K562 (cell line): ENCODE results near the gene ARHGAP22. TPM values are rescaled to one million over a fixed set of nuclear protein-coding genes. Genes with fewer than 3 reads are reported as not detected.

Source experiments
- ATAC-seq: fragments of 200-7000 bp; cut with Tn5 transposase; 3 replicates; pipeline ENCODE4 v1.9.1; 2020; ENCODE audit warnings: moderate library complexity
- BruUV-seq: library from RNA; stranded (reverse); fragments of 400-500 nt; replicated peaks from 2 replicates; lab custom pipeline; 2021; lab: Mats Ljungman, UMichigan
- CTCF ChIA-PET: fragments of 300-600 bp; formaldehyde crosslinking; extraction: SDS; loops from one replicate; lab custom pipeline; 2021; ENCODE audit warnings: low intra/inter-chr PET ratio; lab: Yijun Ruan, JAX
- POLR2A ChIA-PET: fragments of 300-600, 350-650 bp; sonication (Branson Sonifier 250); formaldehyde crosslinking; extraction: SDS; loops from one replicate; lab custom pipeline; 2021; ENCODE audit warnings: antibody characterized with exemption, inconsistent platforms; lab: Yijun Ruan, JAX
- DNase-seq, 4 experiments: peaks; one replicate each; pipeline versions ENCODE4 v3.0.0 to v3.0.0-alpha.2; 2011 to 2018; ENCODE audit warnings: low spot score in 3 of 4, mixed read lengths in 3 of 4; ENCODE audit errors: extremely low read depth in 1 of 4
- FAIRE-seq: peaks from 2 replicates; lab custom pipeline; 2011; peaks lifted over from hg19 to GRCh38; lab: Jason Lieb, UNC
- H2AFZ ChIP-seq: 2 replicates; pipeline ENCODE4 v1.6.0; 2011; ENCODE audit warnings: low read depth, low read length, control low read depth, inconsistent platforms
- H3K27ac ChIP-seq: fragments of 200-600 bp; 3 replicates; pipeline ENCODE4 v1.8.0; 2011; ENCODE audit warnings: low read depth, mild to moderate bottlenecking, control low read depth, inconsistent platforms, low read length, moderate library complexity, mixed read lengths; ENCODE audit errors: extremely low read depth
- H3K27me3 ChIP-seq, 2 experiments: fragments of 300-600 bp in 1 of 2; 2 replicates in 1 of 2; 3 replicates in 1 of 2; pipeline versions ENCODE4 v1.6.0 to v1.8.0; 2011; ENCODE audit warnings: inconsistent platforms in 2 of 2, low read length in 2 of 2, mild to moderate bottlenecking in 1 of 2, mixed read lengths in 1 of 2, moderate library complexity in 1 of 2; ENCODE audit not compliant: control insufficient read depth in 2 of 2, insufficient read depth in 2 of 2
- H3K36me3 ChIP-seq: fragments of 300-600 bp; 3 replicates; pipeline ENCODE4 v1.8.0; 2011; ENCODE audit warnings: mild to moderate bottlenecking, low read length, inconsistent platforms; ENCODE audit not compliant: control insufficient read depth, insufficient read depth
- H3K4me1 ChIP-seq, 2 experiments: fragments of 200-600 bp in 1 of 2; replicated peaks in 1 of 2; 2 replicates in 1 of 2; 3 replicates in 1 of 2; pipeline versions ENCODE4 v1.5.1 to v1.8.0; 2011; ENCODE audit warnings: inconsistent platforms in 2 of 2, low read length in 2 of 2, mild to moderate bottlenecking in 1 of 2, mixed read lengths in 1 of 2, moderate library complexity in 1 of 2; ENCODE audit not compliant: control insufficient read depth in 2 of 2, insufficient read depth in 2 of 2
- H3K4me2 ChIP-seq: 2 replicates; pipeline ENCODE4 v1.6.1; 2011; ENCODE audit warnings: low read length, control low read depth, inconsistent platforms, mixed read lengths; ENCODE audit not compliant: insufficient read depth
- H3K4me3 ChIP-seq: fragments of 200-600 bp; sonication (generic), shearing (Covaris generic); 2 replicates; pipeline ENCODE4 v1.5.1; 2016; ENCODE audit warnings: control low read depth, inconsistent platforms
- H3K79me2 ChIP-seq: fragments of 200-600 bp; 3 replicates; pipeline ENCODE4 v1.8.0; 2011; ENCODE audit warnings: low read length, inconsistent platforms; ENCODE audit not compliant: control insufficient read depth, insufficient read depth
- H3K9ac ChIP-seq, 2 experiments: 2 replicates each; pipeline versions ENCODE4 v1.6.0 to v1.6.1; 2011; ENCODE audit warnings: low read depth in 2 of 2, low read length in 2 of 2, control low read depth in 1 of 2, inconsistent platforms in 1 of 2, mild to moderate bottlenecking in 1 of 2, mixed read lengths in 1 of 2; ENCODE audit not compliant: insufficient read depth in 1 of 2
- H3K9me1 ChIP-seq: one replicate; pipeline ENCODE4 v1.6.0; 2011; ENCODE audit warnings: inconsistent platforms, mild to moderate bottlenecking, low read length, moderate library complexity; ENCODE audit not compliant: control insufficient read depth, insufficient read depth
- H3K9me3 ChIP-seq: replicated peaks from 2 replicates; pipeline ENCODE4 v1.5.1; 2011; ENCODE audit warnings: low read depth, low read length, inconsistent platforms; ENCODE audit not compliant: control insufficient read depth, insufficient read depth
- H4K20me1 ChIP-seq: replicated peaks from 2 replicates; pipeline ENCODE4 v1.6.1; 2011; ENCODE audit warnings: low read length, inconsistent platforms, mixed read lengths; ENCODE audit not compliant: control insufficient read depth, insufficient read depth
- FOSL1 ChIP-seq: fragments of 200-800 bp; sonication (Bioruptor generic); conservative IDR thresholded peaks from 2 replicates; pipeline ENCODE4 v1.6.1; 2016; ENCODE audit warnings: missing genetic modification characterization, missing compliant biosample characterization
- FOXA1 ChIP-seq: fragments of 450-650 bp; IDR thresholded peaks from 2 replicates; pipeline ENCODE4 v1.6.1; 2016; ENCODE audit warnings: mild to moderate bottlenecking, borderline replicate concordance
- GTF2A2 ChIP-seq: IDR thresholded peaks from 2 replicates; pipeline ENCODE4 v1.6.1; 2016; ENCODE audit warnings: mild to moderate bottlenecking, missing genetic modification characterization, missing compliant biosample characterization
- HDAC3 ChIP-seq: fragments of 450-650 bp; IDR thresholded peaks from 2 replicates; pipeline ENCODE4 v1.6.1; 2018; ENCODE audit warnings: borderline replicate concordance, mild to moderate bottlenecking, moderate library complexity; ENCODE audit not compliant: partially characterized antibody
- KDM2B ChIP-seq: fragments of 250-450 bp; sonication (Bioruptor Pico); IDR thresholded peaks from 2 replicates; pipeline ENCODE4 v1.8.0; 2021; ENCODE audit warnings: mild to moderate bottlenecking, moderate library complexity
- MECOM ChIP-seq: fragments of 250-450 bp; sonication (Bioruptor Pico); IDR thresholded peaks from 2 replicates; pipeline ENCODE4 v1.8.0; 2022; ENCODE audit warnings: inconsistent platforms
- PHTF2 ChIP-seq: fragments of 250-450 bp; sonication (Bioruptor Pico); IDR thresholded peaks from 2 replicates; pipeline ENCODE4 v1.5.0; 2021; ENCODE audit warnings: mild to moderate bottlenecking
- POLR2A ChIP-seq: fragments of 450-650 bp; conservative IDR thresholded peaks from 2 replicates; pipeline ENCODE4 v1.6.1; 2016
- PTRF ChIP-seq: fragments of 450-650 bp; IDR thresholded peaks from 2 replicates; pipeline ENCODE4 v1.6.1; 2016; ENCODE audit warnings: mild to moderate bottlenecking, missing genetic modification characterization, missing compliant biosample characterization
- SNIP1 ChIP-seq: fragments of 450-650 bp; IDR thresholded peaks from 2 replicates; pipeline ENCODE4 v1.7.1; 2017; ENCODE audit warnings: low read depth, mild to moderate bottlenecking
- TEAD4 ChIP-seq, 2 experiments: sonication (generic) in 1 of 2; formaldehyde crosslinking in 1 of 2; IDR thresholded peaks; 2 replicates each; pipeline versions ENCODE4 v1.6.1 to v1.8.0; 2012 to 2022; ENCODE audit warnings: borderline replicate concordance in 1 of 2, inconsistent platforms in 1 of 2, low read length in 1 of 2, mild to moderate bottlenecking in 1 of 2, missing genetic modification reagents in 1 of 2
- TFAM ChIP-seq: fragments of 250-450 bp; sonication (Bioruptor Pico); conservative IDR thresholded peaks from 2 replicates; pipeline ENCODE4 v1.5.0; 2021; ENCODE audit warnings: mild to moderate bottlenecking, moderate library complexity
- ZFPM2 ChIP-seq: fragments of 250-450 bp; sonication (Bioruptor Pico); IDR thresholded peaks from 2 replicates; pipeline ENCODE4 v1.5.1; 2022; ENCODE audit warnings: mild to moderate bottlenecking
- ZFX ChIP-seq: sonication (generic); formaldehyde crosslinking; IDR thresholded peaks from 2 replicates; pipeline ENCODE4 v1.8.0; 2022; ENCODE audit warnings: mild to moderate bottlenecking, missing genetic modification reagents, moderate library complexity
- ZNF23 ChIP-seq: fragments of 250-450 bp; sonication (Bioruptor Pico); IDR thresholded peaks from 2 replicates; pipeline ENCODE4 v1.4.0; 2020; ENCODE audit warnings: mild to moderate bottlenecking
- ZNF75A ChIP-seq: fragments of 450-650 bp; formaldehyde crosslinking; IDR thresholded peaks from 2 replicates; pipeline ENCODE4 v1.4.0; 2020; ENCODE audit warnings: mild to moderate bottlenecking
- ZNF79 ChIP-seq: fragments of 250-450 bp; sonication (Bioruptor Pico); IDR thresholded peaks from 2 replicates; pipeline ENCODE4 v1.4.0; 2020; ENCODE audit warnings: low read depth, mild to moderate bottlenecking, moderate library complexity
- WGBS: fragments of 100-300 bp; shearing (Covaris generic); methylation state at CpG from one replicate; pipeline ENCODE4 v1.1.6; 2016; ENCODE audit warnings: low coverage, mixed read lengths; ENCODE audit not compliant: insufficient coverage; ENCODE audit errors: missing lambda C conversion rate; 5-methylcytosine and 5-hydroxymethylcytosine counted together
- in situ Hi-C: fragments of 300-500 bp; cut with MboI; formaldehyde crosslinking; loops from 4 replicates; pipeline ENCODE4 v1.15.0; 2018; ENCODE audit warnings: inconsistent platforms, mixed read lengths
- intact Hi-C: fragments of 100-400 bp; cut with micrococcal nuclease; formaldehyde crosslinking; loops from 2 replicates; pipeline ENCODE4 v1.14.2; 2022
- polyA plus RNA-seq, 8 experiments: library from polyadenylated mRNA; depleted of rRNA in 4 of 8; stranded (reverse) in 5 of 8; unstranded in 3 of 8; fragments of >200 nt; fragmentation: Nextera tagmentation in 2 of 8; fragmentation: Illumina TruSeq in 1 of 8; extraction: Ambion mirVana in 2 of 8; extraction: Trizol in 1 of 8; gene quantifications; 2 replicates each; pipeline versions ENCODE4 v1.2.1 to v1.2.3, GENCODE V29; 2011 to 2014; ENCODE audit warnings: inconsistent platforms in 1 of 8, missing spikeins in 1 of 8
- total RNA-seq, 7 experiments: library from RNA; depleted of rRNA in 6 of 7; stranded (reverse); fragments of >200 nt in 6 of 7; fragmentation: Illumina TruSeq in 2 of 7; extraction: Trizol in 2 of 7; gene quantifications; 2 replicates each; pipeline versions ENCODE4 v1.2.1 to v1.2.3, GENCODE V29; 2011 to 2021; ENCODE audit warnings: low replicate concordance in 1 of 7
- TF ChIP-seq, protein P1 (sequence below): fragments of 450-650 bp; IDR thresholded peaks from 2 replicates; pipeline ENCODE4 v1.6.1; 2017; ENCODE audit warnings: antibody characterized with exemption
- TF ChIP-seq, protein P2 (sequence below): sonication (generic); formaldehyde crosslinking; IDR thresholded peaks from 2 replicates; pipeline ENCODE4 v1.8.0; 2022; ENCODE audit warnings: missing genetic modification reagents, mild to moderate bottlenecking, moderate library complexity, borderline replicate concordance
- TF ChIP-seq, protein P3 (sequence below): fragments of 250-450 bp; sonication (Bioruptor Pico); IDR thresholded peaks from 2 replicates; pipeline ENCODE4 v1.8.0; 2021; ENCODE audit warnings: moderate library complexity, mild to moderate bottlenecking, inconsistent platforms

The ARHGAP22 gene
- total and polyA plus RNA-seq, 9 of the 15 experiments (the other 6 are each of a cell fraction or from before 2014, with no cell fraction given), result 1.3 to 28.1 (median 12.7) TPM

DNA sequence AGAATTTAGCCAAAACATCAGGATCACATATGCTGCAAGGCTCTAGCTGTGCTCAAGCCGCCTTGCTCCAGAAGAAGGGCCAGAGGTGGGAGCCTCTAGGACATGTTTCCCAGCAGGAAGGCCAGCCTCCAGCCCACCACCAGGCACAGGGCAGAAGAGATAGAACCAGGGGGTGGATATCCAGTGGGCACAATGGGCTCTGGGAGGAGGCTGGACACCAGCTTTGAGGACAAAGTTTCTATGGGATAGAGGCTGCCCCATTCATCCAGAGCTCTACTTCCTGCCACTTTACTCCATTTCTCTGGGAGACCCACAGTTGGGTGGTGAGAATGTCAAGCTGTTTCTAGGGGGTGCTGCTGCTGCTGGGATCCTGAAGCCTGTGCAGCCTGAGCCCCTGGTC is 77.1 kb downstream of the ARHGAP22 start:
- no TSS peak for BruUV-seq
- 20% methylated on average over 1 of the region's 1 CpG for WGBS
- Histone ChIP-seq H3K27me3 (0 out of 5 replicates have a peak, but pooled peaks cover 0 to 4% of the 10 kb centered on the region in 2 experiments), H2AFZ (no peak overlapping the region), H3K4me3 (no peak overlapping the region), H3K79me2 (peaks cover 12% of the 10 kb centered on the region), H3K27ac (no peak overlapping the region), H3K9me1 (no peaks in the 10 kb centered on the region), H3K4me2 (no peak overlapping the region), H3K9ac (no peak overlapping the region), H3K9me3 (no peaks in the 10 kb centered on the region), H3K36me3 (no peaks in the 10 kb centered on the region), H3K4me1 (peaks cover 4 to 19% of the 10 kb centered on the region in 2 experiments; a peak in 3 of 5 replicates), H4K20me1 (no peaks in the 10 kb centered on the region)
- TF ChIP-seq, protein P1, sequence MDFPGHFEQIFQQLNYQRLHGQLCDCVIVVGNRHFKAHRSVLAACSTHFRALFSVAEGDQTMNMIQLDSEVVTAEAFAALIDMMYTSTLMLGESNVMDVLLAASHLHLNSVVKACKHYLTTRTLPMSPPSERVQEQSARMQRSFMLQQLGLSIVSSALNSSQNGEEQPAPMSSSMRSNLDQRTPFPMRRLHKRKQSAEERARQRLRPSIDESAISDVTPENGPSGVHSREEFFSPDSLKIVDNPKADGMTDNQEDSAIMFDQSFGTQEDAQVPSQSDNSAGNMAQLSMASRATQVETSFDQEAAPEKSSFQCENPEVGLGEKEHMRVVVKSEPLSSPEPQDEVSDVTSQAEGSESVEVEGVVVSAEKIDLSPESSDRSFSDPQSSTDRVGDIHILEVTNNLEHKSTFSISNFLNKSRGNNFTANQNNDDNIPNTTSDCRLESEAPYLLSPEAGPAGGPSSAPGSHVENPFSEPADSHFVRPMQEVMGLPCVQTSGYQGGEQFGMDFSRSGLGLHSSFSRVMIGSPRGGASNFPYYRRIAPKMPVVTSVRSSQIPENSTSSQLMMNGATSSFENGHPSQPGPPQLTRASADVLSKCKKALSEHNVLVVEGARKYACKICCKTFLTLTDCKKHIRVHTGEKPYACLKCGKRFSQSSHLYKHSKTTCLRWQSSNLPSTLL, result no peak
- no peak for TF ChIP-seq MECOM
- TF ChIP-seq HDAC3, result no peak
- no peak for TF ChIP-seq ZNF23 (CRISPR knock-in tag)
- no peak for TF ChIP-seq FOXA1
- TF ChIP-seq, protein P2, sequence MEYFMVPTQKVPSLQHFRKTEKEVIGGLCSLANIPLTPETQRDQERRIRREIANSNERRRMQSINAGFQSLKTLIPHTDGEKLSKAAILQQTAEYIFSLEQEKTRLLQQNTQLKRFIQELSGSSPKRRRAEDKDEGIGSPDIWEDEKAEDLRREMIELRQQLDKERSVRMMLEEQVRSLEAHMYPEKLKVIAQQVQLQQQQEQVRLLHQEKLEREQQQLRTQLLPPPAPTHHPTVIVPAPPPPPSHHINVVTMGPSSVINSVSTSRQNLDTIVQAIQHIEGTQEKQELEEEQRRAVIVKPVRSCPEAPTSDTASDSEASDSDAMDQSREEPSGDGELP (CRISPR knock-in tag), result no peak
- TF ChIP-seq, protein P3, sequence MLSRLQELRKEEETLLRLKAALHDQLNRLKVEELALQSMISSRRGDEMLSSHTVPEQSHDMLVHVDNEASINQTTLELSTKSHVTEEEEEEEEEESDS, result no peak
- no peak for TF ChIP-seq ZFPM2
- no peak for TF ChIP-seq ZFX (CRISPR knock-in tag)
- no peak for TF ChIP-seq PHTF2 (CRISPR knock-in tag)
- TF ChIP-seq FOSL1, result no peak
- TF ChIP-seq GTF2A2 (tag), result no peak
- no peak for TF ChIP-seq SNIP1
- no peak for TF ChIP-seq ZNF75A
- no peak for TF ChIP-seq KDM2B (CRISPR knock-in tag)
- TF ChIP-seq PTRF, result no peak
- TF ChIP-seq TEAD4 (IDR thresholded peaks at IDR 0.05; ENCODE audit: low read length), result no peak
- no peak for TF ChIP-seq TEAD4 (CRISPR knock-in tag; IDR thresholded peaks at IDR 0.05; ENCODE audit: borderline replicate concordance)
- no peak for TF ChIP-seq TFAM (CRISPR knock-in tag)
- TF ChIP-seq POLR2A, result no peak
- no peak for TF ChIP-seq ZNF79
- CTCF ChIA-PET, result no interaction called here
- POLR2A ChIA-PET, result interaction anchor here (0.5 to 0.8 kb wide), 4 partner anchors 35 to 248 kb away, joined by 3 read pairs; no protein-coding TSS in a partner anchor
- in situ Hi-C loops (no loop called here), intact Hi-C loops (no loop called here)
- DNase-seq (no peak), ATAC-seq (no peak), FAIRE-seq (no peak)
